Measurements from ENCODE around the gene CLCN3. TPM values are rescaled to one million over a fixed set of nuclear protein-coding genes. Genes with fewer than 3 reads are reported as not detected.

CLCN3 gene
- total RNA-seq, 1 experiment from 2014 or later, result 29.1 TPM

GRCh38 chr4:169723207-169723965, 103.0 kb downstream of the CLCN3 start (continued):
- TF ChIP-seq STAT6 (CRISPR knock-in tag; conservative IDR thresholded peaks at IDR 0.05; ENCODE audit: low read depth) (no peak), ZSCAN18 (CRISPR knock-in tag; IDR thresholded peaks at IDR 0.05) (no peak)

- H3K27ac Mint-ChIP-seq, result no peak overlapping the region
- no peaks in the 10 kb centered on the region for H3K9me3 Mint-ChIP-seq
- ATAC-seq, result no peak; the same call in none of the 2 replicates
- no peak overlapping the region for H3K4me3 Mint-ChIP-seq
- no peaks in the 10 kb centered on the region for H3K36me3 Mint-ChIP-seq
- ChIA-PET CTCF (interaction anchor here (0.5 to 1.2 kb wide), 3 partner anchors 64 to 111 kb away, joined by 3 to 5 read pairs (median 3); no protein-coding TSS in a partner anchor), POLR2A (interaction anchor here (0.5 kb wide), 1 partner anchor 28 kb away, joined by 5 read pairs; no protein-coding TSS in a partner anchor)
- H3K27me3 Mint-ChIP-seq (ENCODE audit: low read depth), result no peaks in the 10 kb centered on the region
- no peaks in the 10 kb centered on the region for H3K4me1 Mint-ChIP-seq
- no peak for DNase-seq (ENCODE audit: low spot score)
- no peak for TF ChIP-seq STAT6 (CRISPR knock-in tag; conservative IDR thresholded peaks at IDR 0.05; ENCODE audit: low read depth)
- no peak for TF ChIP-seq NR3C1 (CRISPR knock-in tag; conservative IDR thresholded peaks at IDR 0.05; ENCODE audit: low read depth)
- no peak for TF ChIP-seq ZNF425 (CRISPR knock-in tag; conservative IDR thresholded peaks at IDR 0.05)
- TF ChIP-seq HMGXB4 (CRISPR knock-in tag; IDR thresholded peaks at IDR 0.05), result no peak
- no peak for TF ChIP-seq MAX (CRISPR knock-in tag; IDR thresholded peaks at IDR 0.05)
- TF ChIP-seq TP53 (CRISPR knock-in tag; IDR thresholded peaks at IDR 0.05), result no peak
- TF ChIP-seq ZNF671 (CRISPR knock-in tag; IDR thresholded peaks at IDR 0.05), result no peak
- TF ChIP-seq PRRX2 (CRISPR knock-in tag; IDR thresholded peaks at IDR 0.05), result no peak
- TF ChIP-seq ZNF121 (CRISPR knock-in tag; IDR thresholded peaks at IDR 0.05), result no peak
- TF ChIP-seq OVOL2 (CRISPR knock-in tag; IDR thresholded peaks at IDR 0.05; ENCODE audit: borderline replicate concordance), result no peak
- no peak for TF ChIP-seq ZNF416 (CRISPR knock-in tag; IDR thresholded peaks at IDR 0.05)
- TF ChIP-seq ZBTB43 (CRISPR knock-in tag; IDR thresholded peaks at IDR 0.05), result no peak
- no peak for TF ChIP-seq ATF3 (CRISPR knock-in tag; conservative IDR thresholded peaks at IDR 0.05)
- TF ChIP-seq KAT7 (CRISPR knock-in tag; IDR thresholded peaks at IDR 0.05; ENCODE audit: borderline replicate concordance), result no peak
- no peak for TF ChIP-seq NFE2L1 (CRISPR knock-in tag; IDR thresholded peaks at IDR 0.05)
- no peak for TF ChIP-seq RORB (CRISPR knock-in tag; IDR thresholded peaks at IDR 0.05)
- no peak for TF ChIP-seq ELF4 (CRISPR knock-in tag; IDR thresholded peaks at IDR 0.05; ENCODE audit: low read depth)
- TF ChIP-seq PREB (CRISPR knock-in tag; IDR thresholded peaks at IDR 0.05; ENCODE audit: borderline replicate concordance), result no peak
- no peak for TF ChIP-seq CREM (CRISPR knock-in tag; IDR thresholded peaks at IDR 0.05)
These were observed 103.9 kb downstream of the CLCN3 start for GRCh38 chr4:169724260-169724659.
